Pancreas (tissue), 10 donors: ENCODE measurements around the gene ZNF275. TPM values are rescaled to one million over a fixed set of nuclear protein-coding genes. Genes with fewer than 3 reads are reported as not detected.

Experiments used
- ATAC-seq, 4 donors: fragments of 200-7000 bp; cut with Tn5 transposase; one replicate each; pipeline versions ENCODE4 v1.8.0 to v1.9.1; 2020; ENCODE audit warnings: mild to moderate bottlenecking in 4 of 4, moderate library complexity in 4 of 4
- DNase-seq, 6 donors: peaks; one replicate each; pipeline ENCODE4 v3.0.0-alpha.2; 2020
- FAIRE-seq: peaks from 2 replicates; lab custom pipeline; 2012; peaks lifted over from hg19 to GRCh38; lab: Jason Lieb, UNC
- H3K27ac ChIP-seq, 4 donors: fragments of 200-600 bp; sonication (generic); 1 replicate in 3 of 4; 2 replicates in 1 of 4; pipeline versions ENCODE4 v1.5.0 to v1.8.0; 2020
- H3K27me3 ChIP-seq, 4 donors: fragments of 200-600 bp; one replicate each; pipeline ENCODE4 v1.8.0; 2021
- H3K36me3 ChIP-seq, 3 donors: fragments of 200-600 bp; sonication (generic) in 1 of 3; one replicate each; pipeline versions ENCODE4 v1.5.0 to v1.8.0; 2020 to 2021
- H3K4me1 ChIP-seq, 3 donors: fragments of 200-600 bp; one replicate each; pipeline ENCODE4 v1.8.0; 2021
- H3K4me3 ChIP-seq, 4 donors: fragments of 200-600 bp; sonication (generic) in 2 of 4; one replicate each; pipeline versions ENCODE4 v1.5.0 to v1.8.0; 2020 to 2021
- H3K9me3 ChIP-seq, 4 donors: fragments of 200-600 bp; one replicate each; pipeline ENCODE4 v1.8.0; 2021
- WGBS, 2 donors: extraction: QIAGEN DNeasy Blood & Tissue Kit; methylation state at CpG; one replicate each; pipeline ENCODE4 v1.1.7; 2013; 5-methylcytosine and 5-hydroxymethylcytosine counted together
- intact Hi-C, 3 donors: fragments of 100-400 bp; cut with DNase I; formaldehyde crosslinking; loops; one replicate each; pipeline versions ENCODE4 v1.11.1 to v1.14.2; 2022
- polyA plus RNA-seq, 2 donors: library from polyadenylated mRNA; stranded (reverse); fragments of 200-250 nt; gene quantifications; one replicate each; pipeline ENCODE4 v1.2.3, GENCODE V29; 2013
- total RNA-seq, 6 donors: library from RNA; stranded (reverse); fragmentation: NEBNext Ultra II Directional in 4 of 6; extraction: Animal tissue kit (Norgen Biotek cat#: 25700) in 4 of 6; gene quantifications; one replicate each; pipeline versions ENCODE4 v1.2.1 to v1.2.4, GENCODE V29; 2021 to 2023
- TF ChIP-seq, protein P1 (sequence below), 4 donors: fragments of 200-600 bp; sonication (generic) in 3 of 4; IDR thresholded peaks; one replicate each; pipeline versions ENCODE4 v1.5.0 to v1.8.0; 2021; ENCODE audit warnings: antibody characterized with exemption in 4 of 4
- donor health status: healthy with polysubstance abuse.
- donor health status: DM: no; HTN: no; CAD: no; lungs with moderate emphysema.
- donor health status: DM: no; HTN: no; CAD: no.
- donor health status: control.
- donor health status: control.
- donor health status: Bipolar disorder and iron deficiency.
- donor health status: DM: yes; HTN: yes; CAD: no.
- donor health status: DM: no; HTN: no; CAD: no.
- donor health status: DM: no; HTN: no; CAD: no.
- donor health status: DM: yes; HTN: yes; CAD: no.

The ZNF275 gene
- total and polyA plus RNA-seq, 8 donors, result 3.7 to 9.9 (median 6.3) TPM

DNA sequence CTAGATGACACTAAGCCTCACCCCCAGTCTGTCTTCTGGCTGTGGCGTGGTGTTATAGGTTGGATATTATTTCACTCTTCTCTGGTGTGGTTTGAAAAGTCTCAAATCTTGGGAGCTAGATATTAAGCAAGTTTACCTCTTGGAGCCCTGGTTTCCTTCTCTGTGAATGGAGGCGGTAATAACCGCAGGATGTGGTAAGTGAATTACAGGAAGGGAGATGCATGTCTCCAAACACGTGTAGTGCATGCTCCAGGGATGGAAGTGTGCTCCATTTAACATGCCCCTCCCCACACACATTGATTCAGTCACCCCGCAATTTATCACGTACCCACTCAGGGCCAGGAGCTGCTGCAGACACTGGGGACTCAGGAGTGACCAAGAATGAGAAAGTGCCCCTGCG is 4.9 kb downstream of the ZNF275 start:
- Histone ChIP-seq H3K36me3 (no peaks in the 10 kb centered on the region), H3K27ac (no peak overlapping the region), H3K9me3 (no peaks in the 10 kb centered on the region), H3K4me3 (no peak overlapping the region), H3K27me3 (no peaks in the 10 kb centered on the region), H3K4me1 (no peaks in the 10 kb centered on the region)
- 87 to 94% methylated on average over 7 of the region's 7 CpGs for WGBS, 2 donors
- ATAC-seq (no peak), FAIRE-seq (no peak), DNase-seq (no peak)
- TF ChIP-seq, protein P1, sequence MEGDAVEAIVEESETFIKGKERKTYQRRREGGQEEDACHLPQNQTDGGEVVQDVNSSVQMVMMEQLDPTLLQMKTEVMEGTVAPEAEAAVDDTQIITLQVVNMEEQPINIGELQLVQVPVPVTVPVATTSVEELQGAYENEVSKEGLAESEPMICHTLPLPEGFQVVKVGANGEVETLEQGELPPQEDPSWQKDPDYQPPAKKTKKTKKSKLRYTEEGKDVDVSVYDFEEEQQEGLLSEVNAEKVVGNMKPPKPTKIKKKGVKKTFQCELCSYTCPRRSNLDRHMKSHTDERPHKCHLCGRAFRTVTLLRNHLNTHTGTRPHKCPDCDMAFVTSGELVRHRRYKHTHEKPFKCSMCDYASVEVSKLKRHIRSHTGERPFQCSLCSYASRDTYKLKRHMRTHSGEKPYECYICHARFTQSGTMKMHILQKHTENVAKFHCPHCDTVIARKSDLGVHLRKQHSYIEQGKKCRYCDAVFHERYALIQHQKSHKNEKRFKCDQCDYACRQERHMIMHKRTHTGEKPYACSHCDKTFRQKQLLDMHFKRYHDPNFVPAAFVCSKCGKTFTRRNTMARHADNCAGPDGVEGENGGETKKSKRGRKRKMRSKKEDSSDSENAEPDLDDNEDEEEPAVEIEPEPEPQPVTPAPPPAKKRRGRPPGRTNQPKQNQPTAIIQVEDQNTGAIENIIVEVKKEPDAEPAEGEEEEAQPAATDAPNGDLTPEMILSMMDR (IDR thresholded peaks at IDR 0.05), result no peak
- intact Hi-C loops, result no loop called here

GRCh38 chrX:153339662-153340061 is 5.7 kb downstream of the ZNF275 start:
- Histone ChIP-seq H3K36me3 (no peaks in the 10 kb centered on the region), H3K27me3 (no peaks in the 10 kb centered on the region), H3K9me3 (no peaks in the 10 kb centered on the region), H3K27ac (no peak overlapping the region), H3K4me3 (no peak overlapping the region), H3K4me1 (no peaks in the 10 kb centered on the region)
- no peak for DNase-seq
- 81 to 82% methylated on average over 4 of the region's 4 CpGs for WGBS, 2 donors
- no peak for FAIRE-seq
- ATAC-seq, result no peak
- TF ChIP-seq, protein P1 (IDR thresholded peaks at IDR 0.05), result no peak
- intact Hi-C loops, result no loop called here

DNA sequence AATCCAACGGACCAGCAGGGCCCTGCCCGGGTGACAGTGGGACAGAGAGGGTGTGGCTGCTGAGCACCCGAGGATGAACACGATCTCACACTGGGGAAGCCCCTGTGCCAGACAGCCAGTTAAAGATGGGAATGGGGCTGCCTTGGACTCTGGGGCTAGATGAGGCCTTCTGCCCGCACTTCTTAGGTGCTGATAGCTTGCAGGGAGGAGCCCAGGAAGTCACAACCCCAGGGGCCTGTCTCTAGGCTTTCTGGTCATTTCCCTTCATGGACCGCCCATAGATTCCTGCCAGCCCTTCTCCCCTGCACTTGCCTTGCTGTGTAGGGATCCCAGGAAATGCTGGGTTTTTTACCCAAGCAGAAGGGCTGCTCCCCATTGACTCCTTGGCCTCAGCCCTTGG is 6.2 kb downstream of the ZNF275 start:
- FAIRE-seq (no peak), ATAC-seq (no peak), DNase-seq (no peak)
- Histone ChIP-seq H3K36me3 (no peaks in the 10 kb centered on the region), H3K27me3 (no peaks in the 10 kb centered on the region), H3K4me3 (no peak overlapping the region), H3K4me1 (no peaks in the 10 kb centered on the region), H3K9me3 (no peaks in the 10 kb centered on the region), H3K27ac (no peak overlapping the region)
- TF ChIP-seq, protein P1 (IDR thresholded peaks at IDR 0.05), result no peak
- WGBS, 2 donors, result 90 to 97% methylated on average over 6 of the region's 6 CpGs
- intact Hi-C loops, result no loop called here

GRCh38 chrX:153342762-153343558 is 9.0 kb downstream of the ZNF275 start:
- Histone ChIP-seq H3K27ac (no peak overlapping the region), H3K27me3 (no peaks in the 10 kb centered on the region), H3K4me1 (no peaks in the 10 kb centered on the region), H3K9me3 (no peaks in the 10 kb centered on the region), H3K36me3 (peaks cover 0 to 5% (median 0%) of the 10 kb centered on the region in 3 donors), H3K4me3 (no peak overlapping the region)
- intact Hi-C loops, result no loop called here
- ATAC-seq (peak in 1 of 4 donors; percentile 17), DNase-seq (no peak), FAIRE-seq (no peak)
- WGBS, 2 donors, result 75 to 86% methylated on average over 9 of the region's 9 CpGs
- TF ChIP-seq, protein P1 (IDR thresholded peaks at IDR 0.05), result no peak

- intact Hi-C loops, result no loop called here
- DNase-seq, result no peak
- no peaks in the 10 kb centered on the region for H3K27me3 ChIP-seq
- no peak overlapping the region for H3K27ac ChIP-seq
- H3K9me3 ChIP-seq, result no peaks in the 10 kb centered on the region
- H3K4me3 ChIP-seq, result no peak overlapping the region
- 62 to 77% methylated on average over 2 of the region's 2 CpGs for WGBS, 2 donors
- H3K4me1 ChIP-seq, result no peaks in the 10 kb centered on the region
- peaks cover 0 to 5% (median 0%) of the 10 kb centered on the region in 3 donors for H3K36me3 ChIP-seq
- no peak for ATAC-seq
- TF ChIP-seq, protein P1 (IDR thresholded peaks at IDR 0.05), result no peak
- FAIRE-seq, result no peak
These were observed 9.7 kb downstream of the ZNF275 start for GRCh38 chrX:153343674-153344073.
